HG03571 (cell line): ENCODE measurements around the gene TNFRSF9.
A peak's percentile ranks its signal among the peaks of the same experiment; 100 is the strongest.
"Not testable (repeated sequence)": the region's sequence is repeated elsewhere in the genome, so short reads cannot be mapped to it uniquely, and the experiment has no call there.

Experiments used
- ATAC-seq: cut with Tn5 transposase; IDR thresholded peaks from one replicate; pipeline ENCODE4 v1.9.1; 2021; ENCODE audit not compliant: unreplicated experiment

The TNFRSF9 gene

GRCh38 chr1:7961216-7962013, 20.8 kb upstream of the TNFRSF9 start, which contains the start of gene PARK7:
Gene PARK7 (plus strand): TSS chr1:7961711. CDS start chr1:7962786, 1,075 bp downstream.
- ATAC-seq = peak; percentile 93

- no peak for ATAC-seq
Observed at GRCh38 chr1:7960867-7961215, 20.2 kb upstream of the TNFRSF9 start.

- ATAC-seq = no peak
Observed at GRCh38 chr1:7960165-7960564, 19.5 kb upstream of the TNFRSF9 start.

GRCh38 chr1:7956218-7957032, 15.8 kb upstream of the TNFRSF9 start:
- no peak for ATAC-seq

GRCh38 chr1:7954683-7955082, 14.0 kb upstream of the TNFRSF9 start:
- no peak for ATAC-seq

GRCh38 chr1:7953850-7954609, 13.4 kb upstream of the TNFRSF9 start:
- ATAC-seq = peak; percentile 96

GRCh38 chr1:7952791-7953190, 12.2 kb upstream of the TNFRSF9 start:
- not testable (repeated sequence) for ATAC-seq

- ATAC-seq = no peak
Observed at GRCh38 chr1:7948960-7949359, 8.3 kb upstream of the TNFRSF9 start.

- no peak for ATAC-seq
Observed at GRCh38 chr1:7943251-7943650, 2.6 kb upstream of the TNFRSF9 start.

GRCh38 chr1:7942214-7942921, 1.7 kb upstream of the TNFRSF9 start:
- ATAC-seq = no peak

- ATAC-seq = no peak
Observed at GRCh38 chr1:7941437-7941793, 776 bp upstream of the TNFRSF9 start.

GRCh38 chr1:7940034-7940433, 605 bp downstream of the TNFRSF9 start:
- ATAC-seq = no peak

- no peak for ATAC-seq
Observed at GRCh38 chr1:7938070-7938469, 2.6 kb downstream of the TNFRSF9 start.

- no peak for ATAC-seq
Observed at GRCh38 chr1:7932524-7933138, 8.0 kb downstream of the TNFRSF9 start.

GRCh38 chr1:7931446-7931812, 9.2 kb downstream of the TNFRSF9 start:
- no peak for ATAC-seq

GRCh38 chr1:7930645-7931445, 9.8 kb downstream of the TNFRSF9 start:
- ATAC-seq = no peak

GRCh38 chr1:7929637-7930036, 11.0 kb downstream of the TNFRSF9 start:
- ATAC-seq = no peak

- no peak for ATAC-seq
Observed at GRCh38 chr1:7928247-7928646, 12.4 kb downstream of the TNFRSF9 start.

GRCh38 chr1:7927061-7927460, 13.6 kb downstream of the TNFRSF9 start:
- ATAC-seq = not testable (repeated sequence)

- no peak for ATAC-seq
Observed at GRCh38 chr1:7922301-7922700, 18.3 kb downstream of the TNFRSF9 start.
